ENCODE measurements around the gene HDHD5.

The HDHD5 gene

DNA sequence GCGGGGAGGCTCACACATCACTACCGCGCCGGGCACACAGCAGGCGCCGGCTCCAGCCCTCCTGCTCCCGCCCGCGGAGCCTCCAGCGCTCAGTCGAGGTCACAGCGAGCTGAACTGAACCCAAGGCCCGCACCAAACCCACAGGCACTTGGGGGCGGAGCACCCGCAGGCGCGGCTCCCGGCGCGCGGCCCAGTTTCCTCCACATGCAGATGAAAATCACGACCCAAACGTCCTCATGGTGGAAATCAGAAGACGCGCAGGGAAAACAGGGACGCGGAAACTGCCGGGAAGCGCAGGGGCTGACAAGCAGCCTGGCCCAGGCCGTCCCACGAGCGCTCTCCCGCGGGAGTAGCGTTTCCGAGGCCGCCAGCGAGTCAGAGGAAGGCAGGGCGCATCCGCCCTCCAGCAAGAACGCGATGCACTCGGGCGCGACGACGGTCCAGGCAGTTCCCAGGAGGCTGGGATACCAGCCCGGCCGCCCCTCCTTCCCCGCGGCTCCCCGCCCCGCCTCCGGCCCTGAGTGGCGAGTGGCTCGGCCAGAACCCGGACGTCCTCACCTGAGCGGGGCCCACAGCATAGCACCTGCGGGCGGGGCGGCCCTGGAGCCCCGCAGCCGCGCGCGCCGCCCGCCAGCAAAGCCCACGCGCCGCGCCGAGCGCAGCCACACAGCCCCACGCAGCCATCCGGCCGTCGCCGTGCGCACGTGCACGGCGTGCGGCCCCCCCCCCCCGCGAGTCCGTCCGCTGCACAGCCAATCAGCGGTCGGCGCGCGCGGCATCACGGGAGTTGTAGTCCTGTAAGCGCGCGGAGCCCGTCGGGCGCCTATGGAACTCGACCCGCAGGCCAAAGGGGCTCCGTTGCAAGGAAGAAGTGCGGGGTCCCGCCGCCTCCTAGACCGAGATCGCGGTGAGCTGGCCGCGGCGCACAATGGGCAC lies at the start of gene HDHD5:
Gene HDHD5 (minus strand): TSS at position 710 of the 936 bp plus-strand sequence. CDS start 26 bp downstream, at position 684.
- peak; percentile 89 to 91 for ATAC-seq

DNA sequence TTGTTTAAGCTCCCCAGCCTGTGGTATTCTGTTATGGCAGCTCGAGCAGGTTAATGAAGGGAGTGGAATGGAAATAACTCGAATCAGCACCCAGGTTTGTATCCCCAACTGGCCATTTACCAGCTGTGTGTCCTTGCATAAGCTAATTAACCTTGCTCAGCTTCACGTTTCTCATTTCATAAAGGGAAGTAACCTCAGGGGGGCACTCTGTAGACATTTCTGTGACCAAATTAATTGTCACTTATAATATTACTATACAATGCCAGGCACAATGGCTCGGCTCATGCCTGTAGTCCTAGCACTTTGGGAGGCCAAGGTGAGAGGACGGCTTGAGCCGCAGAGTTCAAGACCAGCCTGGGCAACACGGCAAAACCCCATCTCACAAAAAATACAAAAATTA lies 46.4 kb upstream of the HDHD5 start:
- ATAC-seq: no peak

DNA sequence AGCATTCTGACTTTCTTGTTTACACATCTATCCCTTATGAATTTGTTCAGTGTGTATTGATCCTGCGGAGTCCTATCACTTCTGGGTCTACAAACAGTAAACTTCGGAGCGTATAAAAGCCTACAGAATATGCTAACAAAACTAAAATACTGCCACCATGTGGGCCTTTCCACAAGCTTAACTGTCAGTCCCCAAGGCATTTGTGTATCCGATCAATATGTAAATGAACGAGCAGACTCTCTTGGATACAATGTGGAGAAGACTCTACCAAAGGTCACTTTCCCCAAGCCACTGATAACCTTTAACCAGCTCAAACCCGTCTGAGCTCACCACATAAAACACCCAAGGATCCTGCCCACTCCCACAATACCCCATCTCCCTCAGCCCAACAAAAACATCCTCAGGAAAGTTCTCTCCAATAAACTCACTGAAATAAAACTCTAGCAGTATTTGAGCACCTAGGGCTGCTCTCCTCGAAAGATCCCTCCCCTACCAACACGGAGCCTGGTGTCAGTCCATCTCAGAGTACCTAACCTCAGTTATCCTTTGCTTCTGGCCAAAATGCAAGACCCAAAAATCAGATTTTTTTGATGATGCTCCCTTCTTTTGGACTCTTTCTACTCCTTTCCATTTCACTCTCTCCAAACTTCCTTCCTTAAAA lies 42.3 kb upstream of the HDHD5 start:
- no peak for ATAC-seq

DNA sequence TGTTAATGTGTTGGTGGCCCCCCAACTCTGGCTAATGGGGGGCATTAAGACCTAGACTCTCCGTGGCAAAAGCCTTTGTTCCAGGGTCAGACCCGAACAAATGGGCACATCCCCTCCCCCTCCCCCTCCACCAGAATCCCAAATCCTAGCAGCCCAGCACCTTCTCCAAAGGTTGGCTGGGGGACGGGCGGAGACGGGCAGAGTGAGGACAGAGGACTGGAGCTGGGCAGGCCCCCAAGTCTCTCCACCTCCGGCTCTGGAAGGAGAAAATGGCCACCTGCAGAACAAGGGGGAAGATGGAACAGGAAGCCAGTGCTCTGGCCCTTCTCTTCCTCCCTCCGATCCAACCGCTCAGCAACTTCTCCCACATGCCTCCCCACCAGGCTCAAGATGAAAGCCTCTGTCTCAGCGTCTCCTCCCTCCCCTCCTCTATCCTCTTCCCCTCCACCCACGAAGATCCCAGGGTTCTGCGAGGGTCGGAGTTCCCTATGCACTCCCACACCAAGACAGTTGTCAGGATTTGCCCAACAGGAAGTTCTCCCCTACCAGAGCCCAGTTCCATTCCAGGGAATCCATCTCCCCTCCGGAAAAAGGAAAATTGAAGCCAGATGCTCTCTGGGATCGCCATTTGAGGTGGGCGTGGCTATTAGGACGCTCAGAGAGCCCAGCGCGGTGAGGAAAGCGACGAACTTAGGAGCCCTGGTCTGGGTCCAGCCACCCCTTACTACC lies 40.1 kb upstream of the HDHD5 start:
- no peak for ATAC-seq

DNA sequence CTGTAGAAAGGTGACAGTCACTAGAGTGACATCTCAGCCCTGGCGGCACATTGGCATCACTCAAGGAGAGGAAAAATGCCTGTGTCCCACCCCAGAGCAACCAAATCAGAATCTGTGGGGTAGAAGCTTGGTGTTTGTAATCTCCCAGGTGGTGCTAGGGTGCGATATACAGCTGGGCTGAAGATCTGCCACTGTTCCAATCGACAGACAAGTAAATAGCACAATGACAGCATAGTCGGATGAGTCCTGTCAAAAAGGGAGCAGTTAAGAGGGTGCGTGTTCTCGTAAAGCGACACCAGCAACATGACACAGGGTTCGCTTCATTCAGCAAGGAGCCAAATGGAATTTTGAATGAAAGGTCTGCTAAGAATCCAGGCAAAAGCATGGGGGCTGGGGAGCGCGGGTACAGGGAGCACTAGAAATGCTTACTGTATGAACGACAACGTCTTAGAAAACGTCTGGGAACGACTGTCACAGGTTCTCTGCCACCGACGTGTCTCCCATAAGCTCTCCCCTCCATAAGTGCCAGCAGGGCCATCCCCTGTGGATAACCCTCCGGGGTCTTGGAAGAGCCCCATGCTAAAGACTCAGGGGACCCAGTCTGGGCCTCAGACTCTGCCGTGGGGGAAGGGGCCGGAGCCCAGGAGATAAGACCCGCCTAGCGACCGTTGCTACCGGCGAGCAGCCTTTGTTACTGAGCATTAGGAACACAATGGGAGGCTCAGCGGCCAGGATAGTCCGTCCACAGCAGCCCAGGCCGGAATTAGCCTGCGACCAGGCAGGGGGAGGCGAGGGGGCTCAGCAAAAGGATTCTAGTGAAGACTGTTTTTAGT lies 39.3 kb upstream of the HDHD5 start:
- no peak for ATAC-seq

DNA sequence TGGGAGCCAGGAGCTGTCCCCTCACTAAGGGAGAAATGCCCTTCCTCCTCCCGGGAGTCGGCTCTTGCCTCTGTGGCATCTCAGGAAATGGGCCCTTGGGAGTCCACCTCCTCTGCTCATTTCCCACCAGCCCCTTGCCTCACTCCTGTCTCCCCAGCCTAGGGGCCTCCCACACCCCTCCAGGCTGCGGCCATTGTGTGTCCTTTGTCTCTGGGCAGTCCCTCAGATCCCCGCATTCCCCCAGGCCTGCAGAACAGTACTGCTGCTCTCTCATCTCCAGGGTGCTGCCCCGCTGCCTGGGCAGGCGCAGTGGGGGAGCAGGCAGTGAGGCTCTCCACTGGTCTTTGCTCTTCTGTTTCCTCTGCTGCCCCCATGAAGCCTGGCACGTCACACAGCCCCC lies 35.1 kb upstream of the HDHD5 start:
- ATAC-seq: no peak

DNA sequence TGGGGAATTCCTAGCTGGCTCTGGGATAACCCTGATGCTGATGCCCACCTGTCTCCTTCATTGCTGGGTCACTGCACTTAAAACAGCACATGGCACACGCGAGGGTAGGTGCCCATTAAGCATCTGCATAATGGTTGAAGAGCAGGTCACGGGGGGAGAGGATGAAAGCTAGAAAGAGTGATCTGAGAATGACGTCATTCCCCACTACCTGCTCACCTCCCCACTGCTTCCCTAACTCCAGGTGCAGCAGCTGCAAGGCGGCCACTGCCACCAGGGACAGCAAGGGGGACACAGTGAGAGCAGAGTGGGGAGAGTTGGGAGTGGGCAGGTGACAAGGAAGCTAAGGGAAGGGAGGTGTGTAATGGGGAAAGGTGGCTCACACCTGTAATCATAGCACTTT lies 33.1 kb upstream of the HDHD5 start:
- ATAC-seq: no peak

DNA sequence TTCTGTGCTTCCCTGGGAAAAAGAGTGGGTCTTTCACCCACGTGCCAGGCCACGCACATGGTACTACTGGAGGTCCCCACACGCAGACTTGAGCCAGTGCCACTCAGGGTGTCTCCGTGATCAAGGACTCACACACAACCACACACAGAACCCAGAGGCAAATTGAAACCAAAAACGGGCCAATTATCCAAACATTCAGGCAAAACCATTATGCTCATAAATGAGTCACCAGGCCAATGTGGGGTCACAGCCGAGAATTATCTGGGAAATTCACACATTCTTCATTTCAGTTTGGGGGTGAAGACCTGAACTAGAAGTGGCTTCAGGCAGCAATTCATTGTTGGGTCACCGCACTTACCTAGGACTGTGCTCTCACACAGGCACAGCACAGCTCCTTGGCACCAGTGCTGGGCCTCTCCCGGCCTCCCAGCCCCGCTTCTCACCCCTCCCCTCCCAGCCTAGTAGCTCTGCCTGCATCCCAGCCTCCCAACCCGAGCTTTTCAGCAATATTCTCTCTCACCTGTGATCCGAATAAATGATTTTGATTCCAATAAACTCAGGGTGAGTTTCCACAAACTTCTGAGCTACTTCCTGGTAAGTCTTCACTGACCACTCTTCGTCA lies 32.2 kb upstream of the HDHD5 start:
- ATAC-seq: no peak

DNA sequence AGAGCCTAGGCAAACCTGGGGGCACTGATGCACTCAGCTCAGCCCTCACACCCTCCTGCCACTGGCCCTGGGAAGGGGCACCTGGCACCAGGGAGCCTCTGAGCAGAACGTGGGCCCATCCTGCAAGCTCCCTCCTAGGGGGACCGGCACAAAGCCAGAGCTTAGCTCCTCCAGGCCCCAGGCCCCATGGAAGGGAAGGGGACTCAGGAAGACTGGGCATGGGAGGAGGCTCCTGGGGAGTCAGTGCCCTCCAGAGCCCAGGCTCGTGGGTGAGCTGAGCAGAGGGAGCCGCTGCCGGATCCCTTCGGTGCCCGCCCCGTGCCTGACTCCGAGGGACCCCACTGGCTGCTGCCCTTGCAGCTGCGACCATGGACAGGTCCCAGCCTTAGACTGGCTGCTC lies 31.6 kb upstream of the HDHD5 start:
- no peak for ATAC-seq

DNA sequence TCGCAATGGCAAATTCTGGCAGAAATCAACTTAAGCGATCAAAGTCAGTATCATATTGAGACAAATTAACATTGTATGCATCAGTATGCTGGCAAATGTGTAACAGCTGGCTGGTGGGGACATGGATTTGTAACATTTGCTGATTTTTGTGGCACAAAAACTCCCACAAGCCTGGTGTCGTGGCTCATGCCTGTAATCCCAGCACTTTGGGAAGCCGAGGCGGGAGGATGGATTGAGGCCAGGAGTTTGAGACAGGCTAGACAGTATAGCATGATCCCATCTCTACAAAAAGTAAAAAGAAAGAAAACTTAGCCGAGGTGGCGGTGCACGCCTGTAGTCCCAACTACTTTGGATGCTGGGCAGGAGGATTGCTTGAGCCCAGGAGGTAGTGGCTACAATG lies 17.6 kb upstream of the HDHD5 start:
- ATAC-seq: no peak

DNA sequence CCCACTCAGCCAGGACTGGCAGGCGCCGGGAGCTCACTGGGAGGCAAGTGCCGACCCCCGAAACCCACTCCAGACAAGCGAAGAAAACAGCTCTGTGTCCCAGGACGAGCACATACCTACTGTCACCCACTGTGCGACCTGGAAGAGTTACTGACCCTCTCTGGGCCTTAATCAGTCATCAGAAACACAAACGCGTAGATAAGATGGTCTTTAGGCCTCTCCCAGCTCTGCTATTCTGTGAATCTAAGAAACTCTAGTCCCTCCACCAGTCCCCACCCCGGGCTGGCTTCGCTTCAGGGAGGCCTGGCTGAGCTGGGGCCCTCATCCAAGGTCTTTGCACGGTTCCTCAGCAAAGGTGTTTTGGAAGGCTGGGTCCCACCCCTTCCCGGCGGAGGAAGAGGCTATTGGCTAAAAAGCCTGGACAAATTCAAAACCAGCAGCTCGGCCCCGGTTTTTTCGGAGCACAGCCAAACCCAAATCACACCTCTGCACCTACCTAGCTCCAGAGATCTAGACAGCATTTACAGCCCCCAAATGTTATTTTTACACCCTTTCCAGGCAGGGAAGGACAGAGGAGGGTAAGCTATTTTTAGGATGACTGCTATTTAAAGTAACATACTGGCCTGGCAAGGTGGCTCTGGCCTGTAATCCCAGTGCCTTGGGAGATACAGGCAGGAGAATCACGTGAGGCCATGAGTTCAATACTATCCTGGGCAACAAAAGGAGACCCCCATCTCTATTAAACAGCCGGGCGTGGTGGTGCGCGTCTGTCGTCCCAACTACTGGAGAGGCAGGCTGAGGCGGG lies 13.2 kb upstream of the HDHD5 start:
- no peak for ATAC-seq

DNA sequence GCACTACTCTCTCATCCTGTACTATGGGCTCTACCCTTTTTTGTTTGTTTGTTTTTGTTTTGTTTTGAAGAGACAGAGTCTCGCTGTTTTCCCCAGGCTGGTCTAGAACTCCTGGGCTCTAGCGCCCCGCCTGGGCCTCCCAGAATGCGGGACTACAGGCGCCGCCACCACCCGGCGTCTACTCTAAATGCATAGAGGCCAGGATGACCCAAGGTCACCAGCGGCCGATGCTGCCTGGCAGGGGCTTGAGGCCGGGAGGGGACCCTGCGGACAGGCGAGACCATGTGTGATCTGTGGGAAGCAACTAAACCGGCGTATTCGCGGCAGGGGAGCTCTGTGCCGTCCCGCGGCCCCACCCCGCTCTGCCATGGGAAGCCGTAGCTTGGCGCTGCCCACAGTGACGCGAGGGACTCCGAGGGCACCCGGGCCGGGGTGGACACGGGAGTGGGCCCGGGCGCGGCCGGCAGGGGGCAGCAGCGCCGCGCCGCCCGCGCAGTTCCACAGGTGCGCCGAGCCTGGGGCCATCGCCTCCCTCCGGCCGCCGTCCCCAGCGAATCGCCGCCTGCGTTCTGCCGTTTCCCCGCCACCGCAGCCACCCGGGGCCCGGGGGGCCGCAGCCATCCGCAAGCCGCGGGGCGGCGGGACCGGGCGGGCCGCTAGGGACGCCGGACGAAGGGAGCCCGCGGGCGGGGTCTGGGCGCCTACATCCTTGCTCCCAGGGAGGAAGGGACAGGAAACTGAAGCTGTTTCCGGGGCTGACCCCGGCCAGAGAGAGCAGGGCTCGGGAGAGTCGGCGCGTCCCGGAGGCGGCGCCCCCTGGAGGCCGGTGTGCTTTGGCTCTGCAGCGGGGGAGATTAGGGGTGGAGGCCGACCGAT lies 12.3 kb upstream of the HDHD5 start:
- peak; percentile 92 to 96 for ATAC-seq

DNA sequence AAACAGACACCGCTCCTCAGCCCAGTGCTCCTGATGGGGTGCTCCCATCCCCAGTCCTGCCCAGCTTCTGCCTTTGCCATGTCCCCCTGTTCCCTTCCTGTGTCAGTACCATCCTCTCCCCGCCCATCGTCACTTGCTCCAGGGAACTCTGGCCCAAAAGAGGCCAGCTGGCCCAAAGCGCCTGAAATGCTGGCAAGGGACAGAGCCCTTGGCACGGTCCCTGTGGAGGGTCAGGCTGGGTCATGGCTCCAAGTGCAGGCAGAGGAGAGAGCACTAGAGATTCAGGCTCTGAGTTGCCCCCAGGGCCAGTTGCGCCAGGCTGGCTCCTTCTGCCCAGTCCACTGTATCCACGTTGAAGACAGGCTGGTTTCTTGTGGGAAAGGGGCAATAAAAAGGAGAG lies 8.4 kb upstream of the HDHD5 start:
- ATAC-seq: no peak

DNA sequence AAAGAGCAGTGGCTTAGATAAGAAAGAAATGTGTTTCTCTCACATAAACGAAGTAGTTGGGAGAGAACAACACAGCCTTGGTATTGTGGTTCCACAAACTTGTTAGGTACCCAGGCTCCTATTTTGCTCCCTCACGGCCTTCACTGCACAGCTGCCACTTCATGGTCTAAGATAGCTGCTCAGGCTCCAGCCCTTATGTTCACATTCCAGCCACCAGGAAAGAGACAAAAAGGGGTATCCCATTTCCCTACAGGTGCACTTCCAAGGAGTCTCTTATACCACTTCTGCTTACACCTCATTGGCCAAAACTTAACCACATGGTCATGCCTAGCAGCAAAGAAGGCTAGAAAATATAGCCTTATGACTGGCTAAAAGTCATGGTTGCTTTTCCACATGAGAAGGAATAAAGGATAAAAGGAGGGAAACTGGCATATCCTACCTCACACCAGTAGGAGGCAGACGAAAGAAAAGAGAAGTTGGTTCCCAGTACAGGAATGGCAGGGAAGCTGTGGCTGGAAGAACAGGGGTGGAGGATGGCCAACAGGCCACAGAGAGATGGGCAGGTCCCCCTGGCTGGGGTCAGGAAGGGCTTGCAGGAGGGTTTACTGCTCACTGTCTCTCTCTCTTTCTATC lies 5.4 kb upstream of the HDHD5 start:
- no peak for ATAC-seq

DNA sequence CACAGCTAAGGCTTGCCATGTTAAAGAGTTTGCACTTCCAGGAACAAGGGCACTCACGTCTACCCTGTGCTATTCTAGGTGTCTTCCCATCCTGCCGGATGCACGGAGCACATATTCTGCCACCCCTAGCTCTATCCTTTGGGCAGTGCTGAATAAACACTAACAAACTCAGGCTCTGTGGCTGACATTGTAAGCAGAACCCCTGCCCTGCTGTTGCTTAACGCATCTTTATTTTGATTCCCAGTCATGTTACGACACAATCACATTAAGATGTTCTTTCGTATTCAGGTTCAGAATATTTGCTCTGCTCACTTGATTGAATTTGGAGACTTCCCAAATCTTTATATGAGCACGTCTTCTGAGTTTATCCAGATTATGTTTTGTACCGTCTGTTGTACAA lies 3.7 kb upstream of the HDHD5 start:
- no peak for ATAC-seq

DNA sequence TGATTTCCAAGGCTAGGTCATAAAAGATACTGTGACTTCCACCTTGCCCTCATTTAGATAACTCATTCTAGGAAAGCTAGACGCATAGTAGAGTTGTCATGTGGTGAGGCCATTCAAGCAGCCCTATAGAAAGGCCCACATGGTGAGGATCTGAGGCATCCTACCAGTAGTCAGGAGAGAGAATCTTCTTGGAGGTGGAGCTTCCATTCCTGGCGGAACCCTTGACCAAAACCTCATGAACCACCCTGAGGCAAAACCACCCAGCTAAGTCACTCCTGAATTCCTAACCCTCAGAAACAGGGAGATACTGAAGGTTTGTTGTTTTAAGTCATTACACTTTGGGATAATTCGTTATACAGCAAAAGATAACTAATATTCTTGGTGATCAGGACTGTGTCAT lies 2.9 kb upstream of the HDHD5 start:
- no peak for ATAC-seq

DNA sequence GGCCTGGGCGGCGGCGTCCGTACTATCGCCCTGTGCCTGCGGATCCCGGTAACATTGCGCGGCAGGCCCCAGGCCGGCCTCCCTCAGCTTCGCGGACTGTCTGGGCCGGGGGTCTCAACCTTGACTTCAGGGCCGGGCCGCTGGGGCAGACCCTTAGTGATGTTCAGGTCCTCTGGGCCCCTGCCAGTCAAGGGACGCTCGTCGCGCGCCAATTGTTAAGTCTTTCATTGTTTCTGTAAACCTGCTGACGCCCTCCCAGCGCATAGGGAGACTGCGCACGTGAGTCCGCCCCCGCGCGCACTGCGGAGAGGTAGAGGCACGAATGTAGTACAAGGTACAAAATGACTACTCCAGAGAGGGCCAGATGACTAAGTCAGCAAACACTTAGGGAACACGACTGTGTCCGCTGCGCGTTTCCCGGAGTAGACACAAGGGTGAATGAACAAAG lies 451 bp upstream of the HDHD5 start:
- ATAC-seq: peak; percentile 60 to 62

DNA sequence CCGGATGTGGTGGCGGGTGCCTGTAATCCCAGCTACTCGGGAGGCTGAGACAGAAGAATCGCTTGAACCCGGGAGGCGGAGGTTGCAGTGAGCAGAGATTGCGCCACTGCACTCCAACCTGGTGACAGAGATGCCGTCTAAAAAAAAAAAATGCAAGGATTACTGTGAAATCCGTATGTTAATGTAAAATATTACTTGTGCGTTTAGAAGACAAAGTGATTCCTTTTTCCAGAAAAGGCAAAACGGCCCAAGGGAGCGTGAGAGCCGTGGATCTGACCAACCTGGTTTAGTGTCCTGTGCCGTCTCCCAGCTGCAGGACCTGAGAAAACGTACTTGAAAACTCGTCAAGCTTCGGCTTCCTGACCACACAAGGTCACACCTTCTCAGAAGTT lies 905 bp downstream of the HDHD5 start:
- ATAC-seq: no peak

DNA sequence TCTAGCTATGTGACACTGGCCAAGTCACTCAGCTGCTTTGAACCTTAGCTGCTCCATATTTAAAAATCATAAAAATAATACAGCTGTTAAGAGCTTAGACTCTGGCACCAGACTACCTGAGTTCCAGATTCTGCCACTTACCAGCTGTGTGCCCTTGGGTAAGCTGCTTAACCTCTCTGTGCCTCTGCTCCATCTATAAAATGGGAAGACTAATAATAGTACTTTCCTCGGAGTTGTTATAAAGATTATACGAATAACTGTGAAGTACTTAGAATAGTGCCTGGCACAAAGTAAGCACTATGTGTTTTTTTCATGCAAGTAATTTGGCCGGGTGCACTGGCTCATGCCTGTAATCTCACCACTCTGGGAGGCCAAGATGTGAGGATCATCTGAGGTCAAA lies 1.4 kb downstream of the HDHD5 start:
- ATAC-seq: no peak

DNA sequence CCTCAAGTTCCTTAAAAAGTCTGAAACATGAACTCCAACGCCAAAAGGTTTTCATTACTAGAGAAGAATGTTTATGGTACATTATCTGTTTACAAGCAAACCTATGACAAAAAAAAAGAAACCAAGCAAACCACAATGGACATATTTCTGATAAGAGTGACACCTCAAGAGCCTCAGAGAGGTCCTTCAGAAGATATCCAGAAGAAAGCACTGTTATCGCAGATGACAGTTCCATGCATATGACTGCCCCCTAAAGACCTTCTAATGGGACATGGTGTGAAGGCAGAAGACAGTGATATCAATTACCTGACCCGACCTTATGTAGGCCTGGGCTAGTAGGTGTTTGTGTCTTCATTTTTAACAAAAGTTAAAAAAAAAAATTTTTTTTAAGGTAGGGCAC lies 3.1 kb downstream of the HDHD5 start:
- no peak for ATAC-seq

Data from activated CD4-positive, CD25-positive, alpha-beta regulatory T cell treated with anti-CD3 and anti-CD28 coated beads, Interleukin-2, amount 50 U/mL, for 24 hours (primary cell).